Activated T-helper 17 cell treated with anti-CD3 and anti-CD28 coated beads, Interleukin-2, amount 50 U/mL, for 72 hours (primary cell): ENCODE data around the gene CRACR2A. TPM values are rescaled to one million over a fixed set of nuclear protein-coding genes. Genes with fewer than 3 reads are reported as not detected.

ENCODE experiments used
- ATAC-seq: fragments of 150-1000 bp; cut with Tn5 transposase; replicated peaks from 2 replicates; pipeline ENCODE4 v1.10.0; 2021; ENCODE audit warnings: mild to moderate bottlenecking, moderate library complexity
- H3K27ac Mint-ChIP-seq: one replicate; pipeline ENCODE4 v1.8.0; 2022; ENCODE audit warnings: mixed read lengths
- H3K27me3 Mint-ChIP-seq: one replicate; pipeline ENCODE4 v1.8.0; 2022; ENCODE audit warnings: mixed read lengths
- H3K36me3 Mint-ChIP-seq: one replicate; pipeline ENCODE4 v1.8.0; 2022; ENCODE audit warnings: low read depth, mild to moderate bottlenecking, mixed read lengths
- H3K4me1 Mint-ChIP-seq: one replicate; pipeline ENCODE4 v1.8.0; 2022; ENCODE audit warnings: mixed read lengths
- H3K4me3 Mint-ChIP-seq: one replicate; pipeline ENCODE4 v1.8.0; 2022; ENCODE audit warnings: mild to moderate bottlenecking, mixed read lengths
- H3K9me3 Mint-ChIP-seq: one replicate; pipeline ENCODE4 v1.8.0; 2022; ENCODE audit warnings: mixed read lengths
- total RNA-seq, 2 donors: library from RNA; stranded (reverse); gene quantifications; one replicate each; pipeline ENCODE4 v1.2.3, GENCODE V29; 2022

The CRACR2A gene
- total RNA-seq, 2 donors from 2014 or later = 39.4 to 46.3 TPM

DNA sequence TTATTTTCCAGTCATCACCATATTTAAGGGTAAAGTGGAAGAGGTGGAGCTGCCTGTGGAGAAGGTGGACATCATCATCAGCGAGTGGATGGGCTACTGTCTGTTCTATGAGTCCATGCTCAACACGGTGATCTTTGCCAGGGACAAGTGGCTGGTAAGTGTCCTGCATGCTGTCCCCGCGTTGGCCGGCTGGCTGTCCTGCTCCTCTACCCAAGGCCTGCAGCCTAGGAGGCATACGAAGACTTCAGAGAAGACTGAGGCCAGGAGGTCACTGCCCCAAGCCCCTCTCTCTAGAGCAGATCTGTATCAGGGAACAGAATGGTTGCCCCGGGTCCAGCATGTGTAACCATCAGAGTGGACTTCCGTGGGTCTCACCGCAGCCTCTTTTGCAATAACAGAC lies 184.2 kb downstream of the CRACR2A start:
- H3K36me3 Mint-ChIP-seq = no peaks in the 10 kb centered on the region
- no peak overlapping the region for H3K4me3 Mint-ChIP-seq
- no peaks in the 10 kb centered on the region for H3K9me3 Mint-ChIP-seq
- peaks cover 9% of the 10 kb centered on the region for H3K27me3 Mint-ChIP-seq
- no peak overlapping the region for H3K27ac Mint-ChIP-seq
- H3K4me1 Mint-ChIP-seq = no peaks in the 10 kb centered on the region
- ATAC-seq = no peak

- H3K4me1 Mint-ChIP-seq = no peaks in the 10 kb centered on the region
- H3K9me3 Mint-ChIP-seq = no peaks in the 10 kb centered on the region
- no peak overlapping the region for H3K27ac Mint-ChIP-seq
Measured at GRCh38 chr12:3565985-3566384, 186.9 kb downstream of the CRACR2A start.

More at GRCh38 chr12:3565985-3566384, 186.9 kb downstream of the CRACR2A start:
- no peaks in the 10 kb centered on the region for H3K36me3 Mint-ChIP-seq
- no peak overlapping the region for H3K4me3 Mint-ChIP-seq
- ATAC-seq = no peak
- peaks cover 16% of the 10 kb centered on the region for H3K27me3 Mint-ChIP-seq

Other genes starting within 250 kb of the CRACR2A start
- 10 to 100 TPM; 17.4 to 18.6 TPM for gene PARP11, start 120.3 kb upstream of the CRACR2A start, total RNA-seq